Spleen (tissue), 11 donors: Measurements from ENCODE around the gene DPF3. TPM values are rescaled to one million over a fixed set of nuclear protein-coding genes. Genes with fewer than 3 reads are reported as not detected.

Experiments
- DNase-seq: peaks from one replicate; pipeline ENCODE4 v3.0.0-alpha.2; 2020
- H3K27ac ChIP-seq, 8 donors: fragments of 200-600 bp; sonication (generic) in 7 of 8; 1 replicate in 4 of 8; 2 replicates in 4 of 8; pipeline versions ENCODE4 v1.5.0 to v1.8.0; 2016 to 2021; ENCODE audit warnings: inconsistent platforms in 4 of 8, mild to moderate bottlenecking in 4 of 8, moderate library complexity in 1 of 8
- H3K27me3 ChIP-seq, 7 donors: fragments of 200-600 bp; sonication (generic) in 6 of 7; replicated peaks in 1 of 7; 1 replicate in 4 of 7; 2 replicates in 3 of 7; pipeline versions ENCODE4 v1.5.0 to v1.8.0; 2016 to 2021; ENCODE audit warnings: inconsistent platforms in 3 of 7, mild to moderate bottlenecking in 1 of 7
- H3K36me3 ChIP-seq, 6 donors: fragments of 200-600 bp; sonication (generic) in 5 of 6; 1 replicate in 4 of 6; 2 replicates in 2 of 6; pipeline versions ENCODE4 v1.5.0 to v1.8.0; 2016 to 2021; ENCODE audit warnings: inconsistent platforms in 2 of 6
- H3K4me1 ChIP-seq, 6 donors: fragments of 200-600 bp; sonication (generic) in 5 of 6; 1 replicate in 3 of 6; 2 replicates in 3 of 6; pipeline versions ENCODE4 v1.5.0 to v1.8.0; 2016 to 2021; ENCODE audit warnings: inconsistent platforms in 3 of 6
- H3K4me3 ChIP-seq, 8 donors: fragments of 200-600 bp; sonication (generic) in 7 of 8; 1 replicate in 4 of 8; 2 replicates in 4 of 8; pipeline versions ENCODE4 v1.5.0 to v1.8.0; 2016 to 2021; ENCODE audit warnings: inconsistent platforms in 4 of 8, mild to moderate bottlenecking in 4 of 8, moderate library complexity in 2 of 8
- H3K9me3 ChIP-seq, 8 donors: fragments of 200-600 bp; sonication (generic) in 7 of 8; 1 replicate in 4 of 8; 2 replicates in 4 of 8; pipeline versions ENCODE4 v1.5.0 to v1.8.0; 2016 to 2021; ENCODE audit warnings: inconsistent platforms in 4 of 8
- POLR2A ChIP-seq, 3 donors: fragments of 450-650 bp; IDR thresholded peaks; one replicate each; pipeline ENCODE4 v1.5.1; 2017; ENCODE audit warnings: antibody characterized with exemption in 3 of 3, mild to moderate bottlenecking in 1 of 3
- POLR2AphosphoS5 ChIP-seq, 3 donors: sonication (generic); formaldehyde crosslinking; IDR thresholded peaks; one replicate each; pipeline ENCODE4 v1.5.1; 2017; ENCODE audit warnings: antibody characterized with exemption in 3 of 3
- WGBS, 5 donors: extraction: QIAGEN DNeasy Blood & Tissue Kit in 3 of 5; methylation state at CpG; one replicate each; pipeline versions ENCODE4 v1.1.5 to v1.1.7; 2013 to 2018; 5-methylcytosine and 5-hydroxymethylcytosine counted together
- intact Hi-C: fragments of 100-400 bp; cut with DNase I; formaldehyde crosslinking; loops from one replicate; pipeline ENCODE4 v1.15.0; 2023; ENCODE audit warnings: low total_unique reads
- polyA plus RNA-seq, 3 donors: library from polyadenylated mRNA; stranded (reverse); fragments of 200-250 nt; gene quantifications; one replicate each; pipeline ENCODE4 v1.2.1, GENCODE V29; 2013
- total RNA-seq, 7 donors: library from RNA; depleted of rRNA in 3 of 7; stranded (reverse); fragments of >200 nt in 3 of 7; fragmentation: NEBNext Ultra II Directional in 4 of 7; extraction: Animal tissue kit (Norgen Biotek cat#: 25700) in 4 of 7; gene quantifications; one replicate each; pipeline versions ENCODE4 v1.1.0 to v1.2.1, GENCODE V29; 2016 to 2021
- TF ChIP-seq, protein P1 (sequence below), 11 experiments: fragments of 200-600 bp in 7 of 11; fragments of 450-650 bp in 4 of 11; sonication (generic) in 4 of 11; IDR thresholded peaks in 8 of 11; conservative IDR thresholded peaks in 3 of 11; 1 replicate in 7 of 11; 2 replicates in 4 of 11; pipeline versions ENCODE4 v1.4.0 to v1.8.0; 2016 to 2021; ENCODE audit warnings: antibody characterized with exemption in 11 of 11, inconsistent platforms in 4 of 11, mild to moderate bottlenecking in 1 of 11
- donor health status: healthy with polysubstance abuse.
- donor health status: DM: no; HTN: no; CAD: no; lungs with moderate emphysema.
- donor health status: DM: no; HTN: no; CAD: no.
- donor health status: Bipolar disorder and iron deficiency.
- donor health status: healthy.
- donor health status: DM: no; HTN: no; CAD: no.
- donor health status: DM: yes; HTN: yes; CAD: no.

DPF3 gene
- total and polyA plus RNA-seq, 10 donors, result 0.76 to 8.9 (median 3.0) TPM

DNA sequence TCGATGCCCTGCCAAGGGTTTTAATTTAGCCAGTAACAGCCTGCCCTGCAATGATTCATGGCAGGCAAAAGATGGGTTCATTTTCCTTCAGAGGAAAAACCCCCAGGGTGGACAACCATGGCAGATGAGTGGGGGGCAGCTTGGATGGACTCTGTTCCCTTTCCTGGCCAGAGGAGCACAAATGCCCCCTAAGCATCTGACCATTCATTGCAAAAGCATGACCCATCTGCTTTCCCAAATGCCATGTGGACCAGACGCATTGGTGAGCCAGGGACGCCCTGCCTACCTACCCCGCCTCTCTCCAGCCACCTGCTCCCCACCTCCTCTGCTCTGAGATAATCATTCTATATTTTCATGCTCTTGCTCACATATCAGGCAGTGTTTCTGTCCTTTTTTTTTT is 281.9 kb downstream of the DPF3 start:
- no peaks in the 10 kb centered on the region for H3K9me3 ChIP-seq
- H3K4me1 ChIP-seq, result peaks cover 13 to 47% (median 38%) of the 10 kb centered on the region in 6 donors
- no peak for TF ChIP-seq POLR2A (IDR thresholded peaks at IDR 0.05)
- TF ChIP-seq POLR2AphosphoS5 (IDR thresholded peaks at IDR 0.05), result no peak
- TF ChIP-seq, protein P1, sequence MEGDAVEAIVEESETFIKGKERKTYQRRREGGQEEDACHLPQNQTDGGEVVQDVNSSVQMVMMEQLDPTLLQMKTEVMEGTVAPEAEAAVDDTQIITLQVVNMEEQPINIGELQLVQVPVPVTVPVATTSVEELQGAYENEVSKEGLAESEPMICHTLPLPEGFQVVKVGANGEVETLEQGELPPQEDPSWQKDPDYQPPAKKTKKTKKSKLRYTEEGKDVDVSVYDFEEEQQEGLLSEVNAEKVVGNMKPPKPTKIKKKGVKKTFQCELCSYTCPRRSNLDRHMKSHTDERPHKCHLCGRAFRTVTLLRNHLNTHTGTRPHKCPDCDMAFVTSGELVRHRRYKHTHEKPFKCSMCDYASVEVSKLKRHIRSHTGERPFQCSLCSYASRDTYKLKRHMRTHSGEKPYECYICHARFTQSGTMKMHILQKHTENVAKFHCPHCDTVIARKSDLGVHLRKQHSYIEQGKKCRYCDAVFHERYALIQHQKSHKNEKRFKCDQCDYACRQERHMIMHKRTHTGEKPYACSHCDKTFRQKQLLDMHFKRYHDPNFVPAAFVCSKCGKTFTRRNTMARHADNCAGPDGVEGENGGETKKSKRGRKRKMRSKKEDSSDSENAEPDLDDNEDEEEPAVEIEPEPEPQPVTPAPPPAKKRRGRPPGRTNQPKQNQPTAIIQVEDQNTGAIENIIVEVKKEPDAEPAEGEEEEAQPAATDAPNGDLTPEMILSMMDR (IDR thresholded peaks at IDR 0.05 in 8 of 11, conservative IDR thresholded peaks at IDR 0.05 in 3 of 11), result no peak
- 91 to 98% (median 95%) methylated on average over 4 of the region's 4 CpGs for WGBS, 5 donors
- intact Hi-C loops, result loop anchor here (10.0 kb wide), 1 partner anchor 283 kb away; the partner anchor contains the start of gene DPF3
- DNase-seq, result no peak
- no peak overlapping the region for H3K27ac ChIP-seq
- no peaks in the 10 kb centered on the region for H3K36me3 ChIP-seq
- no peaks in the 10 kb centered on the region for H3K27me3 ChIP-seq
- H3K4me3 ChIP-seq, result no peak overlapping the region

DNA sequence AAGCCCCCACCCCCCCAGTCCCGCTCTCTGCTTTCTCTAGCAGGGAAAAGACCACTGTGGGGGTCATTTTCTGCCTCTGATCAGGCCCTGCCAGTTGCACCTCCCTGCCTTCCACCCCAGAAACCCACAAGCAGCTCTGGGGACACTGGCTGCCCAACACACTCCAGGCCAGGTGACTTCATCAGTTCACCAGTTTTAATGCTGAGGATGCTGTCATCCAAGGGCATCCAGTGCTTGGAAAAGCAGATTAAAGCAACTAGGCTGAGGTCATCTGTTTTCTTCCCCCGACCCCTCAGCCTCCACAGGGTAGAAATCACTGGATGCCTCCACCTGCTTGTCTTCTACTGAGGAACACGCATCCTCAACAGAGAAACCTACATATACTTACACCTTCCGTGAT is 282.4 kb downstream of the DPF3 start:
- Histone ChIP-seq H3K9me3 (no peaks in the 10 kb centered on the region), H3K27me3 (no peaks in the 10 kb centered on the region), H3K27ac (no peak overlapping the region), H3K36me3 (no peaks in the 10 kb centered on the region), H3K4me1 (peaks cover 13 to 42% (median 35%) of the 10 kb centered on the region in 6 donors), H3K4me3 (no peak overlapping the region)
- 87 to 96% (median 90%) methylated on average over 3 to 4 of the region's 4 CpGs for WGBS, 5 donors
- intact Hi-C loops, result loop anchor here (10.0 kb wide), 1 partner anchor 283 kb away; the partner anchor contains the start of gene DPF3
- TF ChIP-seq POLR2AphosphoS5 (IDR thresholded peaks at IDR 0.05) (no peak), POLR2A (IDR thresholded peaks at IDR 0.05) (no peak)
- TF ChIP-seq, protein P1 (IDR thresholded peaks at IDR 0.05 in 8 of 11, conservative IDR thresholded peaks at IDR 0.05 in 3 of 11), result no peak
- no peak for DNase-seq

DNA sequence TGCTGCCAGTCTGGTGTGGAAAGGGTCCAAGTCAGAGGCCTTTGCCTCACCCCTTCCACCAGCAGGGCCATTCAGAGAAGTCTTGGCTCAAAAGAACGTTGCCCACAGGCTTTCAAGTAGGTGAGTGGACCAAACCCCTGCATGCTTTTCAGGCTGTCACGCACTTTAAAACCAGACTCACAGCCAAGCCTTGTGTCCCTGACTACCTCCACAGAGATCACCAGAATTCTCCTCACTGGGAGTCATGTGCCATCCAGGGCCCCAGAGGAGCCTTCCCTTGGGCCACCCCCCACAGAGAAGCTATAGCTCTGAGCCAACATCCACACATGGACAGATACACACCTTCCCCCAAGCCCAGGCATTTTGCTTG is 283.1 kb downstream of the DPF3 start:
- Histone ChIP-seq H3K4me3 (no peak overlapping the region), H3K9me3 (no peaks in the 10 kb centered on the region), H3K4me1 (peaks cover 13 to 35% (median 31%) of the 10 kb centered on the region in 6 donors), H3K27me3 (no peaks in the 10 kb centered on the region), H3K36me3 (no peaks in the 10 kb centered on the region), H3K27ac (no peak overlapping the region)
- intact Hi-C loops, result loop anchor here (10.0 kb wide), 1 partner anchor 284 kb away; the partner anchor contains the start of gene DPF3
- WGBS, 5 donors, result 76 to 85% (median 83%) methylated on average over 2 of the region's 2 CpGs
- no peak for DNase-seq
- TF ChIP-seq POLR2A (IDR thresholded peaks at IDR 0.05), result no peak
- TF ChIP-seq, protein P1 (IDR thresholded peaks at IDR 0.05 in 8 of 11, conservative IDR thresholded peaks at IDR 0.05 in 3 of 11), result no peak
- no peak for TF ChIP-seq POLR2AphosphoS5 (IDR thresholded peaks at IDR 0.05)

DNA sequence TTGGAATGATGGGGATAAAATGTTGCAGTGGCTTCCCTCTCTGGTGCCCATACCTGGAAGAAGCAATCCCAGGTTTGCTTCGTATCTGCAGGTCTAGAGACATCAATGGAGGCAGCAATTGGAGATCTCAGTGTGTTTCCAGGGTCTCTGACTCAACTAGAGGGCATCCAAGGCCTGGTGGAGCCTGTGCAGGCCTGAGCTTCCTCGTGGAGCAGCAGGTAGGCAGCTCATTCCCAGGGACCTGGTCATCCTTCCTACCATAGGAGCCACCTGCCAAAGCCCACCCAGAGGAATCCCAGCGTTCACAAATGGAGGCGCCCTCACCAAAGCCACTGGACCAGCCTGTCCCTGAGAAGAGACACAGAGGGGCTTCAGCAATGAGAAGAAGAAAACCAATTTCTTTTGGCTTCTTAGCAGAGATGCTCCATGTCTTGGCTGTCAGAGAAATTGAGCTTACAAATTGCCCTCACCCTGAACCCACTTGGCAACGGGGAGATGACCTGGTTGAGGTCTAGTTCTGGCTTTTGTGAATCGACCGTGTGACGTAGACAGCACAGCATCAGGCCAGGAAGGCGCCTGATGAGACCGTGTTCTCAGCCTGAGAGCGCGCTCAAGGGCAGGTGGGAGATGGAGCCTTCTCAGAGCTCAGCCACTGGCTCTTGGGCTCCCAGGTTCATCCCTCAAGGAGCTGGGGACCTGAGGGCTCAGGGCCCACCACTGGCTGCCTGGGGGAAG is 283.6 kb downstream of the DPF3 start:
- intact Hi-C loops, result loop anchor here (10.0 kb wide), 1 partner anchor 285 kb away; the partner anchor contains the start of gene DPF3
- Histone ChIP-seq H3K27me3 (no peaks in the 10 kb centered on the region), H3K27ac (no peak overlapping the region), H3K9me3 (no peaks in the 10 kb centered on the region), H3K4me3 (no peak overlapping the region), H3K36me3 (no peaks in the 10 kb centered on the region), H3K4me1 (peaks cover 13 to 29% (median 25%) of the 10 kb centered on the region in 6 donors)
- TF ChIP-seq, protein P1 (IDR thresholded peaks at IDR 0.05 in 8 of 11, conservative IDR thresholded peaks at IDR 0.05 in 3 of 11), result no peak
- TF ChIP-seq POLR2A (IDR thresholded peaks at IDR 0.05) (no peak), POLR2AphosphoS5 (IDR thresholded peaks at IDR 0.05) (no peak)
- DNase-seq, result no peak
- 84 to 97% (median 90%) methylated on average over 10 to 12 of the region's 12 CpGs for WGBS, 5 donors
